ENCODE measurements around the gene FCHSD2.
"Not testable (repeated sequence)": the region's sequence is repeated elsewhere in the genome, so short reads cannot be mapped to it uniquely, and the experiment has no call there.

The FCHSD2 gene

DNA sequence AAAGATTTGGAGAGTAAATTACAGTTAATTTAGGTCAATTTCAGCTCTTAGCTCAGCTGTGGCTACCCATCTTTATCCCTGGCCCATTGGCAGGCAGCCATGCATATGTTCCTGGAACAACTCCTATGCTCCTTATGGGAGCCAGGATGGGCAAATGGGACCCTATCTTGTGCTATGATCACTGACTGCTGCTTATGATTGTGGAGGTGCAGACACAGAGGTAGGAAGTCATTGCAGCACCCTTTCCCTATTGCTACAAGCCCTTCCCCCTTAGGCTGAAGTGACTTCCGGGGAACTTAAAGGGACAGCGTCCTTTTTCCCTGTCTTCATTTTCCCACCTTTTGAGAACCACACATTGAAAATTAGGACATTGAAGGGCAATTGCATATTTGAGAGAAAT lies 112.7 kb downstream of the FCHSD2 start:
- ChIA-PET CTCF (no interaction called here), POLR2A (no interaction called here)
- DNase-seq (ENCODE audit: extremely low spot score) = no peak

GRCh38 chr11:73028611-73029010 lies 113.5 kb downstream of the FCHSD2 start:
- no peak for DNase-seq (ENCODE audit: extremely low spot score)
- ChIA-PET POLR2A (no interaction called here), CTCF (no interaction called here)
- TF ChIP-seq SP1 (IDR thresholded peaks at IDR 0.05) (no peak), ZNF384 (IDR thresholded peaks at IDR 0.05) (no peak), FOXA1 (IDR thresholded peaks at IDR 0.05) (no peak), LEF1 (IDR thresholded peaks at IDR 0.05; ENCODE audit: borderline replicate concordance) (no peak), ARNT (IDR thresholded peaks at IDR 0.05) (no peak), TARDBP (IDR thresholded peaks at IDR 0.05) (no peak), L3MBTL2 (conservative IDR thresholded peaks at IDR 0.05) (no peak), PKNOX1 (IDR thresholded peaks at IDR 0.05) (no peak), BHLHE40 (IDR thresholded peaks at IDR 0.05; ENCODE audit: borderline replicate concordance) (no peak), NFRKB (IDR thresholded peaks at IDR 0.05) (no peak), SUZ12 (IDR thresholded peaks at IDR 0.05) (no peak), HDGF (IDR thresholded peaks at IDR 0.05; ENCODE audit: borderline replicate concordance) (no peak), FOXM1 (IDR thresholded peaks at IDR 0.05; ENCODE audit: borderline replicate concordance) (no peak), ELF4 (IDR thresholded peaks at IDR 0.05) (no peak), FOXK2 (IDR thresholded peaks at IDR 0.05) (no peak)

More for the DNA sequence above, 112.7 kb downstream of the FCHSD2 start:
- TF ChIP-seq SUZ12 (IDR thresholded peaks at IDR 0.05) = no peak
- TF ChIP-seq BHLHE40 (IDR thresholded peaks at IDR 0.05; ENCODE audit: borderline replicate concordance) = no peak
- no peak for TF ChIP-seq L3MBTL2 (conservative IDR thresholded peaks at IDR 0.05)
- no peak for TF ChIP-seq HDGF (IDR thresholded peaks at IDR 0.05; ENCODE audit: borderline replicate concordance)
- no peak for TF ChIP-seq CTBP1 (IDR thresholded peaks at IDR 0.05; ENCODE audit: borderline replicate concordance)
- TF ChIP-seq SP1 (IDR thresholded peaks at IDR 0.05) = no peak
- TF ChIP-seq TARDBP (IDR thresholded peaks at IDR 0.05) = no peak
- no peak for TF ChIP-seq FOXM1 (IDR thresholded peaks at IDR 0.05; ENCODE audit: borderline replicate concordance)
- no peak for TF ChIP-seq PKNOX1 (IDR thresholded peaks at IDR 0.05)
- no peak for TF ChIP-seq LEF1 (IDR thresholded peaks at IDR 0.05; ENCODE audit: borderline replicate concordance)
- no peak for TF ChIP-seq ZNF384 (IDR thresholded peaks at IDR 0.05)
- no peak for TF ChIP-seq FOXK2 (IDR thresholded peaks at IDR 0.05)
- no peak for TF ChIP-seq FOXA1 (IDR thresholded peaks at IDR 0.05)

DNA sequence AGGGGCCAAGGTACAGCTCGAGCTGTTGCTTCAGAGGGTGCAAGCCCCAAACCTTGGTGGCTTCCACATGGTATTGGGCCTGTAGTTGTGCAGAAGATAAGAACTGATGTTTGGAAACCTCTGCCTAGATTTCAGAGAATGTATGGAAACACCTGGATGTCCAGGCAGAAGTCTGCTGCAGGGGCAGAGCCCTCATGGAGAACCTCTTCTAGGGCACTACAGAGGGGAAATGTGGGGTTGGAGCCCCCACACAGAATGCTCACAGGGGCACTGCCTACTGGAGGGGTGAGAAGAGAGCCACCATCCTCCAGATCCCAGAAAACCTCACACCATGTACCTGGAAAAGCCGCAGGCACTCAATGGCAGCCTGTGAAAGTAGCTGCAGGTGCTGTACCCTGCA lies 114.3 kb downstream of the FCHSD2 start:
- POLR2A ChIA-PET; DNase-seq (ENCODE audit: extremely low spot score); CTCF ChIA-PET: not testable (repeated sequence)

GRCh38 chr11:73024639-73025038 lies 117.5 kb downstream of the FCHSD2 start:
- DNase-seq (ENCODE audit: extremely low spot score) = no peak
- ChIA-PET CTCF (no interaction called here), POLR2A (no interaction called here)
- TF ChIP-seq FOXK2 (IDR thresholded peaks at IDR 0.05) (no peak), L3MBTL2 (conservative IDR thresholded peaks at IDR 0.05) (no peak), ELF4 (IDR thresholded peaks at IDR 0.05) (no peak), NFRKB (IDR thresholded peaks at IDR 0.05) (no peak), SP1 (IDR thresholded peaks at IDR 0.05) (no peak), HDGF (IDR thresholded peaks at IDR 0.05; ENCODE audit: borderline replicate concordance) (no peak), TARDBP (IDR thresholded peaks at IDR 0.05) (no peak), BHLHE40 (IDR thresholded peaks at IDR 0.05; ENCODE audit: borderline replicate concordance) (no peak), ZNF384 (IDR thresholded peaks at IDR 0.05) (no peak), PKNOX1 (IDR thresholded peaks at IDR 0.05) (no peak), LEF1 (IDR thresholded peaks at IDR 0.05; ENCODE audit: borderline replicate concordance) (no peak), FOXA1 (IDR thresholded peaks at IDR 0.05) (no peak), SUZ12 (IDR thresholded peaks at IDR 0.05) (no peak), ARNT (IDR thresholded peaks at IDR 0.05) (no peak), FOXM1 (IDR thresholded peaks at IDR 0.05; ENCODE audit: borderline replicate concordance) (no peak), CTBP1 (IDR thresholded peaks at IDR 0.05; ENCODE audit: borderline replicate concordance) (no peak)

DNA sequence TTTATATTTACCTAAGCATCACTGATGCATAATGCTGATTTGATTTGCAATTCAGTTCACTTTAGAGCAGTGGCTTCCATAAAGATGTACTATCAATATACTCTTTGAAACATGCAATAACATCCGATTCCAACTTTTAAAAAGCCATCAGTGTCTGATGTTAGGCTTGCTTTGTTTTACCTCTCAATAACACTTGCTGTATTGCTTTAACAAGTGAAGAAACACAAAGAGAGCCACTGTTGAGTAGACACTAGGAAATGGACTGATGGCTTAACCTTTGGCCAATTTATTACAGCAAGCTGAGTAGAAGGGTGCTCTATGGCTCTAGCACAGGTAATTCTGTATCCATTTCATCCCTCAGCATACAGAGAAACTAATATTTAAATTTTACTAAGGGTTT lies 122.1 kb downstream of the FCHSD2 start:
- POLR2A ChIA-PET = no interaction called here
- no peak for DNase-seq (ENCODE audit: extremely low spot score)
- no peak for TF ChIP-seq ELF4 (IDR thresholded peaks at IDR 0.05)
- TF ChIP-seq FOXA1 (IDR thresholded peaks at IDR 0.05) = no peak
- TF ChIP-seq HDGF (IDR thresholded peaks at IDR 0.05; ENCODE audit: borderline replicate concordance) = no peak
- no peak for TF ChIP-seq ARNT (IDR thresholded peaks at IDR 0.05)
- TF ChIP-seq FOXK2 (IDR thresholded peaks at IDR 0.05) = no peak
- no peak for TF ChIP-seq CTBP1 (IDR thresholded peaks at IDR 0.05; ENCODE audit: borderline replicate concordance)
- TF ChIP-seq PKNOX1 (IDR thresholded peaks at IDR 0.05) = no peak
- no peak for TF ChIP-seq FOXM1 (IDR thresholded peaks at IDR 0.05; ENCODE audit: borderline replicate concordance)
- TF ChIP-seq L3MBTL2 (conservative IDR thresholded peaks at IDR 0.05) = no peak
- TF ChIP-seq LEF1 (IDR thresholded peaks at IDR 0.05; ENCODE audit: borderline replicate concordance) = no peak
- TF ChIP-seq BHLHE40 (IDR thresholded peaks at IDR 0.05; ENCODE audit: borderline replicate concordance) = no peak
- no peak for TF ChIP-seq NFRKB (IDR thresholded peaks at IDR 0.05)
- TF ChIP-seq ZNF384 (IDR thresholded peaks at IDR 0.05) = no peak
- TF ChIP-seq TARDBP (IDR thresholded peaks at IDR 0.05) = no peak
- TF ChIP-seq SUZ12 (IDR thresholded peaks at IDR 0.05) = no peak
- TF ChIP-seq SP1 (IDR thresholded peaks at IDR 0.05) = no peak

DNA sequence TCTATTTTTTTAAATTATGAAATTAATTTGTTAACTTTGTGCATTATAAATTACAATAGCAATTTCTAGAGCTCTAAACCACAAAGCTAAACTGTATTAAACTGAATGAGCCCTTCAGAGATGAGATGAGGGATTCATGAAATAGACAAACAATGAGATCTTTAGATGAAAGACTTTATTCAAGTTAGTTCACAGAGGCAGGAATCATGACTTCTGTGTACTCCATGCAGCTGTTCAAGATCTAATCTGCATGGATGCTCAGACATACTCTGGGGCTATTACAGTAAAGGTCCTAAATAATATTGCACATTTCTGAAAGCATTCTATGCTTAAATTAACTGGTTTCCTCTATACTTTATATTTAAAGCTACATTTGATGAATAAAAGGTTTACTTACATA lies 122.7 kb downstream of the FCHSD2 start:
- TF ChIP-seq NFRKB (IDR thresholded peaks at IDR 0.05) (no peak), SP1 (IDR thresholded peaks at IDR 0.05) (no peak), FOXK2 (IDR thresholded peaks at IDR 0.05) (no peak), ZNF384 (IDR thresholded peaks at IDR 0.05) (no peak), ELF4 (IDR thresholded peaks at IDR 0.05) (no peak), HDGF (IDR thresholded peaks at IDR 0.05; ENCODE audit: borderline replicate concordance) (no peak), BHLHE40 (IDR thresholded peaks at IDR 0.05; ENCODE audit: borderline replicate concordance) (no peak), SUZ12 (IDR thresholded peaks at IDR 0.05) (no peak), FOXM1 (IDR thresholded peaks at IDR 0.05; ENCODE audit: borderline replicate concordance) (no peak), ARNT (IDR thresholded peaks at IDR 0.05) (no peak), LEF1 (IDR thresholded peaks at IDR 0.05; ENCODE audit: borderline replicate concordance) (no peak), FOXA1 (IDR thresholded peaks at IDR 0.05) (no peak), PKNOX1 (IDR thresholded peaks at IDR 0.05) (no peak), L3MBTL2 (conservative IDR thresholded peaks at IDR 0.05) (no peak), TARDBP (IDR thresholded peaks at IDR 0.05) (no peak), CTBP1 (IDR thresholded peaks at IDR 0.05; ENCODE audit: borderline replicate concordance) (no peak)
- POLR2A ChIA-PET = no interaction called here

More for the DNA sequence above, 122.1 kb downstream of the FCHSD2 start:
- CTCF ChIA-PET = no interaction called here

More for the DNA sequence above, 122.7 kb downstream of the FCHSD2 start:
- CTCF ChIA-PET = no interaction called here
- DNase-seq (ENCODE audit: extremely low spot score) = no peak
